Endothelial cell of umbilical vein (primary cell): ENCODE measurements around the gene QSOX2.

ENCODE experiments used
- EZH2 ChIP-seq: IDR thresholded peaks from 2 replicates; pipeline ENCODE4 v1.6.1; 2012; ENCODE audit warnings: borderline replicate concordance, low read depth, mild to moderate bottlenecking, moderate library complexity, low read length, inconsistent platforms; ENCODE audit not compliant: severe bottlenecking
- FOS ChIP-seq: IDR thresholded peaks from 2 replicates; pipeline ENCODE4 v1.6.1; 2011; ENCODE audit warnings: mild to moderate bottlenecking, low read length, moderate library complexity, borderline replicate concordance; ENCODE audit not compliant: insufficient read depth
- JUN ChIP-seq: IDR thresholded peaks from 2 replicates; pipeline ENCODE4 v1.6.1; 2011; ENCODE audit warnings: borderline replicate concordance, low read depth; ENCODE audit not compliant: insufficient read length, insufficient read depth
- POLR2A ChIP-seq: IDR thresholded peaks from 2 replicates; pipeline ENCODE4 v1.6.1; 2012; ENCODE audit warnings: low read depth, mild to moderate bottlenecking, control low read depth, low read length
- POLR2AphosphoS5 ChIP-seq: IDR thresholded peaks from 2 replicates; pipeline ENCODE4 v1.6.1; 2012; ENCODE audit warnings: low read depth, mild to moderate bottlenecking, control low read depth, low read length, moderate library complexity; ENCODE audit not compliant: insufficient read depth
- TF ChIP-seq, protein P1 (sequence below), 2 donors: IDR thresholded peaks; 1 replicate in 1 of 2; 2 replicates in 1 of 2; pipeline ENCODE4 v1.5.1; 2011; ENCODE audit warnings: low read length in 2 of 2, mild to moderate bottlenecking in 2 of 2, moderate library complexity in 2 of 2, control low read depth in 1 of 2, inconsistent platforms in 1 of 2, low read depth in 1 of 2; ENCODE audit not compliant: insufficient read depth in 1 of 2; ENCODE audit errors: extremely low read depth in 1 of 2
- TF ChIP-seq, protein P2 (sequence below): IDR thresholded peaks from 2 replicates; pipeline ENCODE4 v1.6.1; 2011; ENCODE audit not compliant: insufficient read depth, insufficient read length

DNA sequence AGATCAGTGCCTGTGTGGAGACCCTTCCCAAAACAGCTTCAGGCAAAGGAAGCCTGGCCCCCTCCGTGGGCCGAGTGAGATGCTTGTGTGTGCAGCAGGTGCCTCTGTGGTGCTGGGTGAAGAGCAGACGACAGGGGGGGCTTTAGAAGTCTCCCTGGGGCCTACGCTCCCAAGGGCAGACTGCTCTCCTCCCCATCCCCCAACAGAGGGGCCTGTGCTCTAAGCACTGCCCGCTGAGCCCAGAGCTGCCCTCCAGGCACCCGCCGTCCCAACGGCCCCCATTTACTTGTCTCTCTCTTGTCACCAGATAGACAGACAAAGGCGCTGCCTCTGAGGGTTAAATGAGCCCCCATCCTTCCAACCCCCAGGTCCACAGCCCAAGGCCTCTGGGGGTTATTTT is 38.0 kb downstream of the QSOX2 start:
- TF ChIP-seq, protein P1, sequence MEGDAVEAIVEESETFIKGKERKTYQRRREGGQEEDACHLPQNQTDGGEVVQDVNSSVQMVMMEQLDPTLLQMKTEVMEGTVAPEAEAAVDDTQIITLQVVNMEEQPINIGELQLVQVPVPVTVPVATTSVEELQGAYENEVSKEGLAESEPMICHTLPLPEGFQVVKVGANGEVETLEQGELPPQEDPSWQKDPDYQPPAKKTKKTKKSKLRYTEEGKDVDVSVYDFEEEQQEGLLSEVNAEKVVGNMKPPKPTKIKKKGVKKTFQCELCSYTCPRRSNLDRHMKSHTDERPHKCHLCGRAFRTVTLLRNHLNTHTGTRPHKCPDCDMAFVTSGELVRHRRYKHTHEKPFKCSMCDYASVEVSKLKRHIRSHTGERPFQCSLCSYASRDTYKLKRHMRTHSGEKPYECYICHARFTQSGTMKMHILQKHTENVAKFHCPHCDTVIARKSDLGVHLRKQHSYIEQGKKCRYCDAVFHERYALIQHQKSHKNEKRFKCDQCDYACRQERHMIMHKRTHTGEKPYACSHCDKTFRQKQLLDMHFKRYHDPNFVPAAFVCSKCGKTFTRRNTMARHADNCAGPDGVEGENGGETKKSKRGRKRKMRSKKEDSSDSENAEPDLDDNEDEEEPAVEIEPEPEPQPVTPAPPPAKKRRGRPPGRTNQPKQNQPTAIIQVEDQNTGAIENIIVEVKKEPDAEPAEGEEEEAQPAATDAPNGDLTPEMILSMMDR (IDR thresholded peaks at IDR 0.05; ENCODE audit: extremely low read depth in 1 of 2, insufficient read depth in 1 of 2, low read depth in 1 of 2, low read length in 2 of 2): no peak
- TF ChIP-seq JUN (no peak), POLR2A (no peak), POLR2AphosphoS5 (no peak), EZH2 (no peak), FOS (no peak)
- TF ChIP-seq, protein P2, sequence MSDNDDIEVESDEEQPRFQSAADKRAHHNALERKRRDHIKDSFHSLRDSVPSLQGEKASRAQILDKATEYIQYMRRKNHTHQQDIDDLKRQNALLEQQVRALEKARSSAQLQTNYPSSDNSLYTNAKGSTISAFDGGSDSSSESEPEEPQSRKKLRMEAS: no peak
